ENCODE results near the gene PLXNC1.
A peak's percentile ranks its signal among the peaks of the same experiment; 100 is the strongest.

Gene PLXNC1

GRCh38 chr12:94116191-94116590, 32.2 kb upstream of the PLXNC1 start:
- ATAC-seq (replicated peaks) (no peak), DNase-seq (no peak)
- no peak overlapping the region for H3K27ac Mint-ChIP-seq
- H3K27me3 Mint-ChIP-seq, result peaks cover 0 to 5% of the 10 kb centered on the region in 2 donors
- H3K9me3 Mint-ChIP-seq, result no peaks in the 10 kb centered on the region
- peaks cover 0 to 1% of the 10 kb centered on the region in 2 donors for H3K4me1 Mint-ChIP-seq (ENCODE audit: low read depth in 2 of 2)
- no peaks in the 10 kb centered on the region for H3K36me3 Mint-ChIP-seq (ENCODE audit: insufficient read depth)
- no peak overlapping the region for H3K4me3 Mint-ChIP-seq

GRCh38 chr12:94121886-94122285, 26.5 kb upstream of the PLXNC1 start:
- Mint-ChIP-seq H3K4me1 (ENCODE audit: low read depth in 2 of 2) (peaks cover 19 to 26% of the 10 kb centered on the region in 2 donors), H3K27ac (no peak overlapping the region), H3K36me3 (ENCODE audit: insufficient read depth) (peaks cover 7% of the 10 kb centered on the region), H3K4me3 (no peak overlapping the region), H3K27me3 (no peaks in the 10 kb centered on the region), H3K9me3 (no peaks in the 10 kb centered on the region)
- ATAC-seq (replicated peaks), result no peak
- DNase-seq, result no peak

GRCh38 chr12:94122591-94122990, 25.8 kb upstream of the PLXNC1 start:
- no peak for ATAC-seq (replicated peaks)
- DNase-seq, result no peak
- H3K27me3 Mint-ChIP-seq, result peaks cover 0 to under 1% of the 10 kb centered on the region in 2 donors
- H3K27ac Mint-ChIP-seq, result no peak overlapping the region
- H3K9me3 Mint-ChIP-seq, result no peaks in the 10 kb centered on the region
- H3K4me1 Mint-ChIP-seq (ENCODE audit: low read depth in 2 of 2), result peaks cover 19 to 29% of the 10 kb centered on the region in 2 donors
- H3K4me3 Mint-ChIP-seq, result no peak overlapping the region
- peaks cover 7% of the 10 kb centered on the region for H3K36me3 Mint-ChIP-seq (ENCODE audit: insufficient read depth)

- peaks cover 7% of the 10 kb centered on the region for H3K36me3 Mint-ChIP-seq (ENCODE audit: insufficient read depth)
- H3K4me1 Mint-ChIP-seq (ENCODE audit: low read depth in 2 of 2), result peaks cover 19 to 30% of the 10 kb centered on the region in 2 donors
- H3K27ac Mint-ChIP-seq, result peak overlapping the region; percentile 83 to 86
- H3K4me3 Mint-ChIP-seq, result peak overlapping the region; percentile 65 to 69
- no peaks in the 10 kb centered on the region for H3K9me3 Mint-ChIP-seq
- ATAC-seq (replicated peaks), result no peak
- H3K27me3 Mint-ChIP-seq, result peaks cover 0 to 6% of the 10 kb centered on the region in 2 donors
- DNase-seq, result no peak
Observed at GRCh38 chr12:94123127-94123526, 25.2 kb upstream of the PLXNC1 start.

GRCh38 chr12:94126067-94126466, 22.3 kb upstream of the PLXNC1 start:
- Mint-ChIP-seq H3K27ac (peak overlapping the region in 1 of 2 donors; percentile 6), H3K9me3 (no peaks in the 10 kb centered on the region), H3K4me1 (ENCODE audit: low read depth in 2 of 2) (peaks cover 19 to 29% of the 10 kb centered on the region in 2 donors), H3K27me3 (peaks cover 12 to 24% of the 10 kb centered on the region in 2 donors), H3K36me3 (ENCODE audit: insufficient read depth) (peaks cover 7% of the 10 kb centered on the region), H3K4me3 (no peak overlapping the region)
- ATAC-seq (replicated peaks) (peak; percentile 17), DNase-seq (no peak)

- Mint-ChIP-seq H3K9me3 (no peaks in the 10 kb centered on the region), H3K36me3 (ENCODE audit: insufficient read depth) (peaks cover 7% of the 10 kb centered on the region), H3K4me1 (ENCODE audit: low read depth in 2 of 2) (peaks cover 19 to 29% of the 10 kb centered on the region in 2 donors), H3K27ac (no peak overlapping the region), H3K27me3 (peaks cover 12 to 24% of the 10 kb centered on the region in 2 donors), H3K4me3 (no peak overlapping the region)
- DNase-seq, result no peak
- no peak for ATAC-seq (replicated peaks)
Observed at GRCh38 chr12:94127239-94128131, 20.9 kb upstream of the PLXNC1 start.

GRCh38 chr12:94128280-94128679, 20.1 kb upstream of the PLXNC1 start:
- Mint-ChIP-seq H3K27ac (no peak overlapping the region), H3K4me1 (ENCODE audit: low read depth in 2 of 2) (peaks cover 19 to 25% of the 10 kb centered on the region in 2 donors), H3K36me3 (ENCODE audit: insufficient read depth) (peaks cover 7% of the 10 kb centered on the region), H3K27me3 (peaks cover 12 to 24% of the 10 kb centered on the region in 2 donors), H3K4me3 (no peak overlapping the region), H3K9me3 (no peaks in the 10 kb centered on the region)
- ATAC-seq (replicated peaks) (no peak), DNase-seq (no peak)

GRCh38 chr12:94133964-94134795, 14.2 kb upstream of the PLXNC1 start:
- Mint-ChIP-seq H3K9me3 (no peaks in the 10 kb centered on the region), H3K27me3 (peaks cover 5 to 12% of the 10 kb centered on the region in 2 donors), H3K27ac (no peak overlapping the region), H3K4me3 (no peak overlapping the region), H3K4me1 (ENCODE audit: low read depth in 2 of 2) (no peaks in the 10 kb centered on the region), H3K36me3 (ENCODE audit: insufficient read depth) (no peaks in the 10 kb centered on the region)
- peak; percentile 33 to 34 (median 33) for DNase-seq
- ATAC-seq (replicated peaks), result peak; percentile 93

GRCh38 chr12:94135896-94136295, 12.5 kb upstream of the PLXNC1 start:
- DNase-seq, result no peak
- no peaks in the 10 kb centered on the region for H3K36me3 Mint-ChIP-seq (ENCODE audit: insufficient read depth)
- no peaks in the 10 kb centered on the region for H3K27me3 Mint-ChIP-seq
- ATAC-seq (replicated peaks), result no peak
- H3K9me3 Mint-ChIP-seq, result no peaks in the 10 kb centered on the region
- H3K27ac Mint-ChIP-seq, result no peak overlapping the region
- no peak overlapping the region for H3K4me3 Mint-ChIP-seq
- H3K4me1 Mint-ChIP-seq (ENCODE audit: low read depth in 2 of 2), result peaks cover 0 to 2% of the 10 kb centered on the region in 2 donors

GRCh38 chr12:94139816-94140215, 8.6 kb upstream of the PLXNC1 start:
- H3K4me3 Mint-ChIP-seq, result no peak overlapping the region
- ATAC-seq (replicated peaks) (no peak), DNase-seq (no peak)
- H3K36me3 Mint-ChIP-seq (ENCODE audit: insufficient read depth), result no peaks in the 10 kb centered on the region
- no peak overlapping the region for H3K27ac Mint-ChIP-seq
- peaks cover 0 to 2% of the 10 kb centered on the region in 2 donors for H3K4me1 Mint-ChIP-seq (ENCODE audit: low read depth in 2 of 2)
- H3K27me3 Mint-ChIP-seq, result no peaks in the 10 kb centered on the region
- no peaks in the 10 kb centered on the region for H3K9me3 Mint-ChIP-seq

GRCh38 chr12:94140556-94140955, 7.8 kb upstream of the PLXNC1 start:
- H3K36me3 Mint-ChIP-seq (ENCODE audit: insufficient read depth), result no peaks in the 10 kb centered on the region
- peaks cover 0 to 2% of the 10 kb centered on the region in 2 donors for H3K4me1 Mint-ChIP-seq (ENCODE audit: low read depth in 2 of 2)
- H3K9me3 Mint-ChIP-seq, result no peaks in the 10 kb centered on the region
- ATAC-seq (replicated peaks) (peak; percentile 70), DNase-seq (peak; percentile 34 to 44 (median 40))
- H3K27me3 Mint-ChIP-seq, result no peaks in the 10 kb centered on the region
- no peak overlapping the region for H3K4me3 Mint-ChIP-seq
- no peak overlapping the region for H3K27ac Mint-ChIP-seq

GRCh38 chr12:94141004-94141764, 7.2 kb upstream of the PLXNC1 start:
- Mint-ChIP-seq H3K4me1 (ENCODE audit: low read depth in 2 of 2) (peaks cover 0 to 2% of the 10 kb centered on the region in 2 donors), H3K4me3 (no peak overlapping the region), H3K27ac (no peak overlapping the region), H3K36me3 (ENCODE audit: insufficient read depth) (no peaks in the 10 kb centered on the region), H3K27me3 (no peaks in the 10 kb centered on the region), H3K9me3 (no peaks in the 10 kb centered on the region)
- DNase-seq (no peak), ATAC-seq (replicated peaks) (no peak)

- DNase-seq, result no peak
- Mint-ChIP-seq H3K27ac (no peak overlapping the region), H3K27me3 (no peaks in the 10 kb centered on the region), H3K36me3 (ENCODE audit: insufficient read depth) (no peaks in the 10 kb centered on the region), H3K9me3 (no peaks in the 10 kb centered on the region), H3K4me3 (no peak overlapping the region), H3K4me1 (ENCODE audit: low read depth in 2 of 2) (peaks cover 0 to 2% of the 10 kb centered on the region in 2 donors)
- no peak for ATAC-seq (replicated peaks)
Observed at GRCh38 chr12:94141892-94142291, 6.5 kb upstream of the PLXNC1 start.

Data from effector memory CD8-positive, alpha-beta T cell (primary cell).